K562 treated with DMSO at 1 percent for 4 hours (cell line): Measurements from ENCODE around the gene PAWR. TPM values are rescaled to one million over a fixed set of nuclear protein-coding genes. Genes with fewer than 3 reads are reported as not detected.

ENCODE experiments used
- total RNA-seq: library from RNA; unstranded; fragments of 300-600 nt; gene quantifications from 2 replicates; pipeline ENCODE4 v1.2.3, GENCODE V29; 2022; ENCODE audit not compliant: insufficient read depth

The PAWR gene, protein sequence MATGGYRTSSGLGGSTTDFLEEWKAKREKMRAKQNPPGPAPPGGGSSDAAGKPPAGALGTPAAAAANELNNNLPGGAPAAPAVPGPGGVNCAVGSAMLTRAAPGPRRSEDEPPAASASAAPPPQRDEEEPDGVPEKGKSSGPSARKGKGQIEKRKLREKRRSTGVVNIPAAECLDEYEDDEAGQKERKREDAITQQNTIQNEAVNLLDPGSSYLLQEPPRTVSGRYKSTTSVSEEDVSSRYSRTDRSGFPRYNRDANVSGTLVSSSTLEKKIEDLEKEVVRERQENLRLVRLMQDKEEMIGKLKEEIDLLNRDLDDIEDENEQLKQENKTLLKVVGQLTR
- total RNA-seq = not detected in 2 replicates

GRCh38 chr12:79690638-79691510, at the start of gene PAWR:
TSS of gene PAWR (minus strand) at chr12:79690964. CDS start at chr12:79690244, 720 bp downstream.

Other genes starting within 250 kb of the PAWR start
- gene PPP1R12A, start 244.1 kb upstream of the PAWR start, total RNA-seq = 20.9 and 26.0 TPM in 2 replicates